Esophagus muscularis mucosa (tissue), 4 donors: ENCODE data around the gene PFDN2.

ENCODE experiments used
- CTCF ChIP-seq, 3 experiments: fragments of 200-600 bp in 2 of 3; fragments of 450-650 bp in 1 of 3; sonication (generic) in 2 of 3; IDR thresholded peaks; one replicate each; pipeline ENCODE4 v1.5.1; 2017 to 2019; ENCODE audit warnings: antibody characterized with exemption in 3 of 3, mild to moderate bottlenecking in 2 of 3, moderate library complexity in 1 of 3
- EP300 ChIP-seq: sonication (generic); formaldehyde crosslinking; IDR thresholded peaks from one replicate; pipeline ENCODE4 v1.6.1; 2017; ENCODE audit warnings: antibody characterized with exemption
- POLR2A ChIP-seq: fragments of 450-650 bp; IDR thresholded peaks from one replicate; pipeline ENCODE4 v1.6.1; 2017; ENCODE audit warnings: antibody characterized with exemption, moderate library complexity, mild to moderate bottlenecking, low read depth
- POLR2AphosphoS5 ChIP-seq, 2 donors: sonication (generic); formaldehyde crosslinking; IDR thresholded peaks; one replicate each; pipeline ENCODE4 v1.6.1; 2017; ENCODE audit warnings: antibody characterized with exemption in 2 of 2

GRCh38 chr1:161070761-161071160 is 47.1 kb downstream of the PFDN2 start:
- TF ChIP-seq CTCF (IDR thresholded peaks at IDR 0.05) (no peak), POLR2A (no peak), POLR2AphosphoS5 (IDR thresholded peaks at IDR 0.05) (no peak), EP300 (no peak)
